DMS153 (cell line): Measurements from ENCODE around the gene TBPL1.
A peak's percentile ranks its signal among the peaks of the same experiment; 100 is the strongest.
"Not testable (repeated sequence)": the region's sequence is repeated elsewhere in the genome, so short reads cannot be mapped to it uniquely, and the experiment has no call there.

Experiments
- DNase-seq: peaks from one replicate; lab custom pipeline; 2025; lab: John Stamatoyannopoulos, UW

TBPL1 gene

DNA sequence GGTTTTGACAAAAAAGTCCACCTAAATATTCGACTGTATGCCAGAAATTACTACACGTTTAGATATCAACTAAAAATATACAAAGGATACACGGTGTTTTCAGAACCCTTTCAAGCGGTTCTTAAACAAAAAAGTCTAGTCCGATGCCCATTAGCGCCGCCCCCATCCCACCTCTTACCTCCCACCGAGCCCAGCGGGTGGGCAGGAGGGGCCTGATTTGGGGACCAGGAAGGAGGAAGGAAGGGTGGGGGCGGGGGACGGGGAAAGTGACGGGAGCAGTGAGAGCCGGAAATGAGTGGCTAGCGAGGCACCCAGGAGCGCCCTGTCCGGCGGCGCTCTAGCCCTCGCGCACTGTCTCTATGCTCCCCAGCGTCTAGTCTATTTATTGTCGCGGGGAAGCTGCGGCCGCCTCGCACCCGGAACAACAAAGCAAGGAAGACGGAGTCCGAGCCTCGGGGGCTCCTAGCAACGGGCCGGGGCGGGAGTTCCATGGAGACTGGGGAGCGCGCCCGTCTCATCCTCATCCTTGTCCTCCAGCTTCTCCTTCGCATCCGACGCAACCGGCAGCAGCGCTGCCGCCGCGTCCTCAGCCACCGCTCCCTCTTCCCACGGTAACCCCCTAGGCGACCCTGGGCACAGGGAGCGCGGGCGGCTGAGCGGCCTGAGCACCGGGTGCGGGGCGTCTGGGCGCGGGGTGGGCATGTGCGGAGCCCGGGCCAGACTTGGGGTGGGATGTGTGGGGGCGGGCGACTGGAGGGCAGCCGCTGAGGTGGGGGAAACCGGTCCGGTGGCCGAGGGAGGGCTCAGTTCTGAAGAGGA lies at the start of gene TBPL1:
TSS of gene TBPL1 (plus strand) at position 410 of the 819 bp plus-strand sequence. CDS start 26,902 bp downstream, outside the sequence.
- DNase-seq, result peak; percentile 92

- no peak for DNase-seq
These were observed 49.2 kb upstream of the TBPL1 start for GRCh38 chr6:133903855-133904254.

DNA sequence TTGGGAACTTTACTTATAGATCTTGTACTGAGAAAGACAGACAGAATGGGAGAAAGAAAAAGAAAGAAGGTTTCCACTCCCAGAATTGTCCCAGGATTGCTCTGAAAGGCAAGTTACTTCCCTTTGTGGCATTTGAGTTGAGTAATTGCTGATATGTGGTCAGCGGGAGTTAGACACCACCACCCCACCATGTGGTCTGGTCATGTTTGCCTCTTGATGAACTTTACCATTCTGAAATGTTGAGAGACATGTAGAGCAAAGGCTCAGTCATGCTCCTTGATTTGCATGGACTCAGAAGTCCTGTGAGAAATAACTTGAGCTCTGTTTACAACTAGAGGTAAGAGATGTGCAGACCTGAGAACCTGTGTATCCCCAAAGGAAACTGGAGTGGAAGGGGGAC lies 47.0 kb upstream of the TBPL1 start:
- no peak for DNase-seq

DNA sequence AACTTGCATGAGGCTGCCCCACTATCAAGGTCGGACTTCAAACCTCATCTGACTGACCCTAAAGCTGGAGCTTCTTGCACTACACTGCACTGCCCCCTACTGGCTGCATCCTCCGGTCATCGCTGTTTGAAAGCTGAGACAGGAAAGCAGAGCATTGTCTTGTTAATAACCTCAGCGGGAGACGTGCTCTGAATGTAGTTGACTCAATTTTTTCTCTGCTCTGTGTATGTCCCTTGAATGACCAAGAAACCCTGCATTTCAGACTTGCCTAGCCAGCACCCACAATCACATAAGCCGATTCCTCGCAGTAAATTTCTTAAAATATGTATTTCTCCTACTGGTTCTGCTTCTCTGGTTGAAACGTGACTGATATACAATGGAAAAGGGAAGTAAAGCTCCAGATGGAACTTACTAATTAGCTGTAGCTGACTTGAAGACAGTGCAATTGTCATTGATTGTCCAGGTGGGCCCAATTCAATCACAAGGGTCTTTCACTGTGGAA lies 36.3 kb upstream of the TBPL1 start:
- DNase-seq, result peak; percentile 76

DNA sequence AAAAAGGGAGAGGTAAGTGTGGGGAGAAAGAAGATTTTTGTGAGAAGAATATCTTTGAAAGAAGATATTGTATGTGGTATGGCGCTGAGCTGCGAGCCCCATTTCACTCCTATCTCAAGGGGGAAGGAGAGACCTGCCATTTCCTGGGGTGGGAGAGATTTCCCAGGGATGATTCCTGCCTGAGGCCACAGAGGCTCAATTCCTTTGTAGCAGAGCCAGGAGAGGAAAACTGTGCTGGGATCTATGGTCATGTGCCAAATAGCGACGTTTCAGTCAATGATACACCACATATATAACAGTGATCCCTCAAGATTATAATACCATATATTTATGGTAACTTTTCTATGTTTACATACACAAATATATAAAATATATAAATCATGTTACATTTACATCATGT lies 35.2 kb upstream of the TBPL1 start:
- no peak for DNase-seq

GRCh38 chr6:133918208-133918930 lies 34.7 kb upstream of the TBPL1 start:
- no peak for DNase-seq

GRCh38 chr6:133919362-133919761 lies 33.7 kb upstream of the TBPL1 start:
- no peak for DNase-seq

DNA sequence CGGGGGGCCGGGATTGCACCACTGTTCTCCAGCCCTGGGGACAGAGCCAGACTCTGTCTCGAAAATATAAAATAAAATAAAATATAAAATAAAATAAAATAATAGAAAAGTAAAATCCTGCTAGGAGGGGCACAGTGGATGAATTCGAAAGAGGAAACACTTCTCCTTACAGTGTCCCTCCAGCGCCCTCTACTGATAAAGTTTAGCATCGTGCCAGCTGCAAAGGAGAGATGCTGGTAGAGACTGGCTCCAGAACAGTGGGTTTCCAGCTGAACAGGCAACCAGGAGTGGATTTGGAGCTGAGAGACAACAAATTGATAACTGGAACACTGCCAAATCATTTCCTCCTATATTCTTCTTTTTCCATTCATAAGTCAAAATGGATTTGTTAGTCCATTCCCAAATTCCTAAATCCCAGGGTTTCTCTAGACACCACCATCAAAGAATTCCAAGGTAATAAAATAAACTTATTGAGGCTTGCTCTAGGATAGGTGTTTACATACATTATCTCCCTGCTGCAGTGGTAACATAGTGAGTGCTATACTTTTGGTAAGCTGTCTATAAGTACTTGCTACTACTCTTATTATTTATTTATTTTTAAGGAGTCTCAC lies 31.7 kb upstream of the TBPL1 start:
- peak; percentile 41 for DNase-seq

DNA sequence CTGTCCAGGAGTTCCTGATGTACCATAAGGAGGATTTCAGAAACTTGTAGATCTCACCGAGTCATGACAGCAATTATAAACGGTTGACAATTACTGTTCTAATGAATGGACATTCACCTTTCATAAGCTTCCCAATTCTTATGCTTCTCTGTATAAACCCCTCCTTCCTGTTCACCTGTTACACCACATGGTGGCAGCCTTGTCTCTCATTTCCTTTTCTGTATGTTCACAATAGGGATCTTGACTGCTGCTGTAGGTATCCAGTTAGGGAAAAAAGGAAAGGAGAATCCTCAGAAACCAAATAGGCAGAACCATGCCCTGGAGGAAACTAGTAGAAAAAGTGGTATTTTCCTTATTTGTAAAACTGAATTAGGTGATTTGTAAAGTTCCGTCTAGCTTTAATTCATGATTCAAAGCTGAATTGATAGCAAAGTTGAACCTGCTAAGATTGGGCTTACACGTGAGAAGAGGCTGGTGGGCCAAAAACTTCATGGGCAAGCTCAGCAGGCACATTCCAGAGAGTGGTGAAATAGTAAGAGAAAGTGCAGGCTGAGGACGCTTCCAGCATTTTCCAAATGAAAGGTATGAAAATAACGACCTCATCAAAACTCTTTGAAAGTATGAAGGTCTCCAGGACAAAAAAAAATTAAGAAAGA lies 29.0 kb upstream of the TBPL1 start:
- DNase-seq, result peak; percentile 74

DNA sequence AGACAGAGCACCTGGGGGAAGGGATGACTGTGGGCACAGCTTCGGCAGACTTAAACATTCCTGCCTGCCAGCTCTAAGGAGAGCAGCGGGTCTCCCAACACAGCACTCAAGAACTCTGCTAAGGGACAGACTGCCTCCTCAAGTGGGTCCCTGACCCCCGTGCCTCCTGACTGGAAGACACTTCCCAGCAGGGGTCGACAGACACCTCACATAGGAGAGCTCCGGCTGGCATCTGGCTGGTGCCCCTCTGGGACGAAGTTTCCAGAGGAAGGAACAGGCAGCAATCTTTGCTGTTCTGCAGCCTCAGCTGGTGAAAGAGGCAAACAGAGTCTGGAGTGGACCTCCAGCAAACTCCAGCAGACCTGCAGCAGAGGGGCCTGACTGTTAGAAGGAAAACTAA lies 21.8 kb upstream of the TBPL1 start:
- not testable (repeated sequence) for DNase-seq

GRCh38 chr6:133936352-133936751 lies 16.7 kb upstream of the TBPL1 start:
- DNase-seq, result not testable (repeated sequence)

DNA sequence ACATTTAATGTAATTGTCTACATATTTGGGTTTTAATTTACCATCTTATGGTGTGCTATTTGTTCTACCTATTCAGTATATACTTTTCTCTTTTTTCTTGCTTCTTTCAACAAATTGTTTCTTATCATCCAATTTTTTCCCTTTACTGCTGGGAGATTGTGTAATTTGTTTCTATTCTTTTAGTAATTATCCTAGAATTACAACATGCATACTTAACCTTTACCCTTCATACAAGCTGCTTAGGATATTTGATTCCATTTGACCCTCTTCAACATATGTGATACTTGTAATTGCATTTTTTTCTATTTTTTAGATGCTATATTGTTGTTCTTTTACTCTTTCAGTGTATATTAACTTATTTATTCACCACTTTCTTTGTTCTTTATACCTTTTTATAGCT lies 15.1 kb upstream of the TBPL1 start:
- DNase-seq, result no peak

DNA sequence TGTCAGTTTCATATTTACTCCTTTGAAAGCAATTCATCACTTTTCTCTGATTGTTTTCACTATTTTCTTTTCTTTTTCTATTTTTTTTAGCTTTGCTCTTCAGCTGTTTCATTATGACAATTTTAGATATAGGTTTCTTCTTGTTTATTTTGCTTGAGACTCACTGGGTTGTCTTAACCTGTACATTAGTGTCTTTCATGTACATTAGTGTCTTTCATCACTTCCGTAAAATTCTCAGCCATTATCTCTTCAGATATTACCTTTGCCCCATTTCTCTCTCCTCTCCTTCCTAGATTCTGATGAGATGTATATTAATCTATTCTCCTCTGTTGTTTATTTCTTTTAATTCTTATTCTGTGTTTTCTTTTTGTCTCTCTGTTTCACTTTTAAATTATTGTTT lies 14.5 kb upstream of the TBPL1 start:
- no peak for DNase-seq

- DNase-seq, result peak; percentile 21
These were observed 13.0 kb upstream of the TBPL1 start for GRCh38 chr6:133939778-133940667.

DNA sequence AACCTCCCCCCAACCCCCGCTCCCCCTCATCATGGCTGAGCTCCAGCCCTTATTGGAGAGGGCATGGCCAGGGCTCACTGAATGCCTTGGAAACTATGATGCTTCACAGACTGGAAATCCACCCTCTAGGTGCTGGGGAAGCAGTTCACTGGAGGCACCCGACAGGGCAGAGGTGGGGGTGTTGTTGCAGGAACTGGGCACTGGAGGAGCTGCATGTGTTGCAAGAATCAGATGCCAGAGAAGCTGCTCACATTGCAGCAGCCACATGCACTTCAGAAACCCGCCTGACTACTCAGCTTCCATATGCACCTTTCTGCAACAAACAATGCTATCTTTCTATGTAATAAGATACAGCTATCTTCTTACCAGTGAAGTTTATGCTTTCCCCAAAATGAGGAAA lies 7.9 kb upstream of the TBPL1 start:
- DNase-seq, result no peak

DNA sequence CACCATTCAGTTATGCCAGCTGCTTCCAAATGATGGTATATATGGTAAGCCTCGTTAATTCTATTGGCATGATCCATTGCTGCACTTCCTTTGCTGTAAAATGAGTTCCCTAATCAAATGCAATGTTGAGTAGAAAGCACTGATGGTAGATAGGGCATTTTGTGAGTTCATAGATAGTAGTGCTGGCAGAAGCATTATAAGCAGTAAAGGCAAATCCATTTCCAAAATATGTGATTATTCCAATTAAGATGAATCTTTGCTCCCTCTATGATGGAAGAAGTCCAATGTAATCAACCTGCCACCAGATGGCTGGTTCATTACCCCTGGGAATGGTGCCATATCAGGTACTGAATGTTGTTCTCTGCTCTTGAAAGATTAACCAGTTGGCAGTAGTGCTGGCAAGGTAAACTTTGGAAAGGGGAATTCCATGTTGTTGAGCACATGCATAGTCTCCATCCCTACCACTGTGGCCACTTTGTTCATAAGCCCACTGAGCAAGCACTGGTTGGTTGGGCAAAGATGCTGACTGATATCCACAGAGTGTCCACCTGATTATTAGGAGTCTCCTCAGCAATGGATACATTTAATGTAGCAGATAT lies 5.6 kb upstream of the TBPL1 start:
- peak; percentile 90 for DNase-seq

DNA sequence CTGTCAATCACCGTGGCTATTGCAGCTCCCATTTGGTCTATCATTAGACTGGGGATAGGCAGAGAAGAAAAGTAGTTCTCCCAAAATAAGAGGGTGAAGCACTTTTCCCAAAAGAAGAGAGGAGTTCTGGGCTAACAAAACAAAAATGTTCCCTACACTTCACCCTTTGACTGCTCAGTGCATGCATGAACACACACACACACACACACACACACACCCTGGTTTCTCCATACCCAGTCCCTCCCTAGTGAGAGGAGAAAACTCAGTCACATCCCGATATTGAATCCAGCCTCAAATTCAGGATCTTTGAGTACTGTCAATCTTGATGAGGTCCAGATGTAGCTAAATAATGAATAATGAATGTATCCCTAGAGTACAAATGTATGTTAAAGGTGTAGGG lies 4.6 kb upstream of the TBPL1 start:
- no peak for DNase-seq

- DNase-seq, result no peak
These were observed 1.8 kb upstream of the TBPL1 start for GRCh38 chr6:133951227-133951626.

DNA sequence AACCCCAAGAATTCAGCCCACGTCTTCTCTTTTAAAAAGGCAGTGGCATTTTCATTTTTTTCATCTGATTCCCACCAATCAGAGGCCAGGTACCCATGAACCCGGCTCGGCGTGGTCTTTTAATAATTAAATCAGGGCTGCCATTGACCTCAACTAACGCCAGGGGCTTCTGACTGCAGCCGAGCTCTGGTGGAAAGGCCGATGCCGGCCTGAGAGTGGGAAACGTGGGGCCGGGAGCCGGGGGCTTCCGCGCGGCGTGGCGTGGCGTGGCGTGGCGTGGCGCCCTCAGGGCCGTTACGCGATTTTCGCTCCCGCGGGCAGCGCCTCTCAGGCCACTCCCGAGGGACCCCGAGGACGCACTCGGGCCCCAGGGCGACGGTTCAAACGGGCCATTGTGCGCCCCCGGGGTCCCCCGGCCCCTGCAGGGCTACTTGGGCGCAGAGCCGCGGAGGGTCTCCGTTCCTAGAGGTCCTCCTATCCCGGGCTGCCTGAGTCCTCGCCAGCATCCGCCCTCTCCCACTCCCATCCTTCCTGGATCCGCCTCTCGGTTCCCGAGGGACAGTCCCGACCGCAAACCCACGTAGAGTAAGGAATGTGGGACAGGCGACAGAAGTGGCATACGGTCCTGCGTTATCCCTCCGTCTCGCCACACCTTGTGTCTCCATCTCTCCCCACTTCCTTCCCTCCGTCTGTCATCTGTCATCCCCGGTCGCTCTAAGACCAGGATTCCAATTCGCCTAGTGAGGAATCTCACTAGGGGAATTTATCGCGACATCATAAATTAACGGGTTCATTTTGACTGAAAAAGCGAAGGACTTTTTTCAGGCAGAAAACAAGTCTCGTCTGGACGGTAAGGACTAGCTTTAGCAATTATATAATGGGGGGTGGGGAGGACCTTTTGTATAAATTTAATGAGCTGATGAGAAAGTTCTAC lies 876 bp upstream of the TBPL1 start:
- peak; percentile 28 for DNase-seq
